NCI-H2107 treated with DMSO at 0.1 percent for 48 hours (cell line): ENCODE data around the gene KRTDAP.

Source experiments
- DNase-seq: peaks from one replicate; lab custom pipeline; 2025; ENCODE audit not compliant: unreplicated experiment; lab: John Stamatoyannopoulos, UW

Gene KRTDAP, protein sequence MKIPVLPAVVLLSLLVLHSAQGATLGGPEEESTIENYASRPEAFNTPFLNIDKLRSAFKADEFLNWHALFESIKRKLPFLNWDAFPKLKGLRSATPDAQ

GRCh38 chr19:35490364-35490763, at the start of gene KRTDAP:
KRTDAP (minus strand) TSS chr19:35490464; CDS start chr19:35490442, 22 bp downstream.
- no peak for DNase-seq

DNA sequence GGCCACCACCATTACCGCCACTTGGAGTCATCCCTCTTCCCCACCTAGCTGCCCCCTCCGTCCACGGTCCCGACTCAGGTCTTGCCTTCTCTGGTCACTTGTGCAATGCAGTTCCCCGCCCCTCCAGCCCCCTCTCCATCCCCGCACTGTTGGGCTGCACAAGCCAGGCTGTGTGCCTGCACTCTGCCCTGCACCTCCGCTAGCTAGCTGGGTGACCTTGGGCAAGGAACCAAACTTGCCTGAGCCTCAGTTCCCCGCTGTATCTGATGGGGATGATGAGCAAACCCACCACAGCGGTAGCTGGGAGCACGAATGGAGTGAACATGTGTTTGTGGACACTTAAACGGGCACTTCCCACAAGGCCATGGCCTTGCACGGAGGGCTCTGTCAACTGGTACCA, 49.6 kb upstream of the KRTDAP start:
- DNase-seq = no peak

- DNase-seq = no peak
Observed at GRCh38 chr19:35539314-35539713, 49.0 kb upstream of the KRTDAP start.

- peak; percentile 56 for DNase-seq
Observed at GRCh38 chr19:35534803-35535480, 44.7 kb upstream of the KRTDAP start.

DNA sequence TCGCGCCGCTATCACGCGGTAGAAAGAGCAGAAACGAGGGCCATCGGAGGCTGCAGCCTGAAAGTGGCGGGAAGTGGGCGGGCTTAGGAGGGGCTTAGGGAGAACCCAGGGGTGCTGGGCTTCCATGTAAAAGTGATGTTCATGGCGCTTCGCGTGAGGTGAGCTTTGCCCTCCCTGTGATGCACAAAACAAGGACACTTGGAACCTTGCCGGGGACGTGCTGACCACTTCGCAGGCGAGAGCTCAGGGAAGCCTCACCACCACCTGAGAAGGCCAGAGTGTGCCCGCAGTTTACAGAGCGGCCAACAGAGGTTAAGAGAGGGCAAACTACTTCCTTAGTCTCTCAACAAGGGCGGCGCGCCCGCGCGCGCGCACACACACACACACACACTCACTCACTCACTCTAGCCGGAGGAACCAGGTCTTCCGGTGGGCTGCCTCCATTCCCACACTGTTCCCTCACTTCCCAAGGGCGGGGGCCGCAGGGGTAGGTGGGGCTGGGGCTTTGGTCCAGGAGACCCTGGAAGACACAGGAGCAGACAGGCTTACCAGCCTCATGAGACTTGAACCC, 43.6 kb upstream of the KRTDAP start:
- DNase-seq = no peak

- DNase-seq = no peak
Observed at GRCh38 chr19:35533201-35533821, 43.0 kb upstream of the KRTDAP start, which contains the start of gene GAPDHS. GAPDHS (plus strand) TSS chr19:35533456; CDS start chr19:35533528, 72 bp downstream.

- DNase-seq = no peak
Observed at GRCh38 chr19:35531291-35531690, 41.0 kb upstream of the KRTDAP start.

GRCh38 chr19:35529241-35530218, 39.3 kb upstream of the KRTDAP start:
- no peak for DNase-seq

DNA sequence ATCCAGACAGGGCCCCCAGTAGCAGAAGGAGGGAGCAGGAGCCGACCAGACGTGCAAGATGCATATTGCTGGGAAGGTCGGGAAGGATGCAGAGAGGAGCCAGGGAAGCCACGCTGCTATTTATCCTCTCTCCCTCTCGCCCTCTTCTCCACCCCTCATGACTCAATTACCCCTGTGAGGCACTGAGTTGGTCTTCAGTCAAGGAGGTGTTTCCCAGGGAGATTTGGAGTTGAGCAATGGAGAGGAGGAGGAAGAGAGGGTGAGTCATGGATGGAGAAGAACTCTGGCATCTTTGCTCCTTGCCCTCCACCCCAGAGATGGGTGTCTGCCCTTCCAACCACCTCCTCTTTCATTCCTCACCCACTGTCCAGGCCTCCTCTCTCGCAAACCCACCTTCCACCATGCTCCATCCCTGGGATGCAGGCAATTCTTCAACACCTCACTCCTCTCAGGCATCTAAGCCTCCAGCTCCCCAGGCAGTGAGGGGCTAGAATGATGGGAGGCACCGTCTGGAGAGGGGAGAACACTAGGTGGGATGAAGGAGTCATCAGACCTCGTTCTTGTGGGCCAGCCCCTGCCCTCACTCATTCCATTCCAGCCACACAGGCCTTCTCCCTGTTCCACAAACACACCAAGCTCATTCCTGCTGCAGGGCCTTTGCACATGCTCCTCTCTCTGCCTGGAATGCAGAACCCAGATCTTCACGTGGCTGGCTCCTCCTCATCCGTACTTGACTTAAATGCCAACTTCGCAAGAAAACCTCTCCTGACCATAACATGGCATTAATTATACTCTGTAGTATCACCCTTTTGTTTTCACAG, 38.2 kb upstream of the KRTDAP start, which contains the start of gene SBSN:
SBSN (minus strand) TSS at position 94 of the 821 bp plus-strand sequence; CDS start at position 64, 30 bp downstream.
- no peak for DNase-seq

DNA sequence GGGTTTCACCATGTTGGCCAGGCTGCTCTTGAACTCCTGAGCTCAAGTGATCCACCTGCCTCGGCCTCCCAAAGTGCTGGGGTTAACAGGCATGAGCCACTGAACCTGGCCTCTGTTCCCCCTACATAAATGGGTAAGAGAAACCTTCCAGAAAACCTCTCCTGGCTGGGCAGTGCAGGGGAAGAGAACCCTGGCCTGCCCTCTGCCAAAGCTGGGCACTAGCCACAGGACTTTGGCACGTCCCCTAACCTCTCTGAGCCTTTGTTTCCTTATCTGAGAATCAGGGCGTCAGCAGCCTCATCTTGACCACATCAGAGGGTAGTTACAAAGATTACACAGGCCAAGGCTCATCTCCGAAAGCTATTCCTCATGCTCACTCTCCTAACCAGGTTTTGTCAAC, 35.6 kb upstream of the KRTDAP start:
- no peak for DNase-seq

GRCh38 chr19:35524181-35524837, 34.0 kb upstream of the KRTDAP start:
- DNase-seq = no peak

DNA sequence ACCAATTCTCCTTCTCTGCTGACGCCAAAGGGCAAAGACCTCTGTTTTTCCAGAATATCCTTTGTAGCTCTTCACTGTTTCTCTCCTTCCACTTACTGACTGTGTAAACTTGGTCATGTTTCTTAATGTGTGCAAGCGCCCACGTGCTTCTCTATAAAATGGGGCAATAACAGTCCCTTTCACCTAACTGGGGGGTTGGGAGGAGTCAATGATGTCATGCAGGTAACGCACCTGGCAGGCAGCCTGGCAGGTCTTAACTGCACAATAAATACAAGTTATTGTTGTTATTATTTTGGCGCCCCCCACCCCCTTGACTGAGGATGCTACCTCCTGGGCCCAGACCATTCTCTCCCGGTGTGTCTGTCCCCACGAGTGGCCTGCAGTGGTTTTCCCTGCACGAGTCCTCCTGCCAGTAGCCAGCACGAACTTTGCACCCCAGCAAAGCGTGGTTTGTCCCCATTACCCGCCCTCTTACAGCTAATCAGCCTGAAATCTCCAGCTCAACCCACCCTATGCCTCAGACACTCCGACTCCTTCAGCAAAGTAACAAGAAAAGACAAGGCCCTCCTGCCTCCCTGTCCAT, 32.6 kb upstream of the KRTDAP start:
- no peak for DNase-seq

GRCh38 chr19:35521124-35521743, 31.0 kb upstream of the KRTDAP start:
- no peak for DNase-seq

GRCh38 chr19:35519291-35519690, 29.0 kb upstream of the KRTDAP start:
- DNase-seq = no peak

- no peak for DNase-seq
Observed at GRCh38 chr19:35518313-35518712, 28.0 kb upstream of the KRTDAP start.

- DNase-seq = no peak
Observed at GRCh38 chr19:35517342-35517741, 27.1 kb upstream of the KRTDAP start.

GRCh38 chr19:35516310-35516709, 26.0 kb upstream of the KRTDAP start:
- DNase-seq = no peak

DNA sequence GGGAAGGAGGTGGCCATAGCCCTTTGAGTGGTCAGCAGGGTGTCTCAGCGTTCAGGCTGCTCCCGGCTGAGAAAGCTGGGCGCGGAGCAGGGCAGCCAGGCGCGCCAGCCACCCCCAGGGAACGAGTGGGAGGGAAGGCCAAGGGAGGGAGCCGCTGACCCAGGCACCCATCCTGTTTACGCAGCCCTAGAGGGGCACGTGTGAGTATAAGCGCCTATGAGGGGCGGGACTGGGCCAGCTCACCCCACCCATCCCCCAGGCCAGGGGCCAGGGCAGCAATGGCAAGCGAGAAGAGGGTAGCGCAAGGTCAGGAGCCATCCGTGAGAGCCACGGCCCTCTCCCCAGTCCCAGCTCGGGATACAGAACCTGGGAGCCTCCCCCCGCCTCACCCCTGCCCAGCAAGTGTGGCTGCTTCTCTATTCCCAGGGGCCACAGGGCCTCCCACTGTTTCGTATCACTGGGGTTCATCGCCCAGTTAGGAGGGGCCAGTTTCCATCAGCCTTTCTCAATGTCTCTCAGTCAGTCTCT, 24.1 kb upstream of the KRTDAP start:
- DNase-seq = no peak
